AG20443 (cell line): ENCODE measurements around the gene SPX.

Experiments used
- DNase-seq: peaks from one replicate; pipeline ENCODE4 v3.0.0; 2012; ENCODE audit warnings: low spot score, mixed read lengths

SPX gene

GRCh38 chr12:21538061-21538653 lies 12.1 kb downstream of the SPX start:
- DNase-seq = no peak

- no peak for DNase-seq
These were observed 13.7 kb downstream of the SPX start for GRCh38 chr12:21539797-21540196.

GRCh38 chr12:21541773-21542172 lies 15.7 kb downstream of the SPX start:
- no peak for DNase-seq

GRCh38 chr12:21542403-21542802 lies 16.3 kb downstream of the SPX start:
- DNase-seq = no peak

GRCh38 chr12:21543151-21543550 lies 17.1 kb downstream of the SPX start:
- DNase-seq = no peak

DNA sequence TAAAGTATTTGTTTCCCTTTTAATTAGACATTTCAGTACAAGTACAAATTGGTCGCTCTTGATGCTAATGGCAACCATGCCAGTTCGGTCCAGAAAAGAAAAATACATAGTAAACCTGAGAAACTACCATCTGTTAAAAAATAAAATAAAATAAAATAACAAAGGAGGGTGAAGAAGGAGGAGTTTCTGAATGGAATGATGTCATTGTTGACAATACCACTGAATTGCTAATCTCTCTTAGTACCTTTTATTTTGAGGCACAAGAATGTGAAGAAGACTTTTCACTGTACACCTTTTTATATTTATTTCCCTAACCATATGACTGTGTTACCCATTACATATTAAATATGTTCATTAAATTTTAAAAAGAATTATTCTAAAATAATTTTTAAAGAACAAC lies 19.5 kb downstream of the SPX start:
- DNase-seq = no peak

DNA sequence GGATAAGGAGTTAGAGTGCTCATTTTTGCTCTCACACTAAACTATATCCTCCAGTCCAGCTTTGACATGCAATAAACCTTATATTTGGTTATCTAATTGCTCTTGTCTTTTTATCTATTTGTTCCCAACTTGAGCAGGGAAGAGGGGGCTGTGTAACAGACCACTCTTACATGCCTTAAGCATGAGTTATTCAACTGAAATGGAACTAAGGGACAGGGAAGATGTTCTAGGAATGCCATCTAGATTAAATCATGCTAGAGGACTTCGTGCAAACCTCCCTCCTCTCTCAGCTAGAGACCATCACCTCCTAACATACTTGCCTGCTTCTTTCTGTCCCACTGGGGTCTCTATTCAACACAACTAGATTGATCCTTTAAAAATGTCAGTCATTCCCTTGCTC lies 20.6 kb downstream of the SPX start:
- DNase-seq = no peak

DNA sequence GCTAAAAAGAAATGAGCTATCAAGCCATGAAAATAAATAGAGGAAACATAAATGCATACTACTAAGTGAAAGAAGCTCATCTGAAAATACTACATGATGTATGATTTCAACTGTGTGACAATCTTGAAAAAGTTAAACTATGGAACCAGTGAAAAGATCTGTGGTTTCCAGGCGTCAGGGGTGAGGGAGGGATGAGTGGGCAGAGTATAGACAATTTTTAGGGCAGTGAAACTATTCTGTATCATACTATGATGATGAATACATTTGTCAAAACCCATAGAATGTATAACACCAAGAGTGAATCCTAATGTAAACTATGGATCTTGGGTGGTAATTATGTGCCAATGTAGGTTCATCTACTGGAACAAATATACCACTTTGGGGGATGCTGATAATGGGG lies 21.3 kb downstream of the SPX start:
- no peak for DNase-seq

DNA sequence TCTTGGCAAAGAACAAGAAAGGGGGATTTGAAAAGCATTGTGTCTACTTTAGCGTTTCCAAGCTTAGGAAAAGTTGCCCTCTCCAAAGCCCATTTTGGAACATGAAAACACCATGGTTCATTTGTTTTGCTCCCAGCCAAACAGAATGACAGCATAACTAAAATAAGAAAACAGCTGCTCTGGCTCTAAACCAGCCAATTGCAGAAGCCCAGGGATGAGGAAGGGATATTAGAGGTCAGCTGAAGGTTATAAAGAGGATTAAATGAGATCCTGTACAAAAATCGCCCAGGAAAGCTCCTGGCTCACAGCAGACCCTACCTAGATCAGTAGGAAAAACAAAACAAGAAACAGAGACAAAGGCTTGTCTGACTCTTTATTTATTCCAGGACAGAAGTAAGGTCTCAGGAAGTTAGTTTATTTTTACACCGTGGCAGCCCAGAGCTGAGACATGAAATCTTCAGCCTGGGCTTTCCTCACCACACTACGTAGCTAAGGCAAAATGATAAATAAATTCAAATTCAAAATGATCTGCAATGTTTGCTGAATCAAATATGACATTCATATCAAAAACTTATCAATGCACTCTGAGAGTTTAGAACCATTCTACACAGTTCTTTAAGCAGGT lies 25.9 kb downstream of the SPX start:
- no peak for DNase-seq

DNA sequence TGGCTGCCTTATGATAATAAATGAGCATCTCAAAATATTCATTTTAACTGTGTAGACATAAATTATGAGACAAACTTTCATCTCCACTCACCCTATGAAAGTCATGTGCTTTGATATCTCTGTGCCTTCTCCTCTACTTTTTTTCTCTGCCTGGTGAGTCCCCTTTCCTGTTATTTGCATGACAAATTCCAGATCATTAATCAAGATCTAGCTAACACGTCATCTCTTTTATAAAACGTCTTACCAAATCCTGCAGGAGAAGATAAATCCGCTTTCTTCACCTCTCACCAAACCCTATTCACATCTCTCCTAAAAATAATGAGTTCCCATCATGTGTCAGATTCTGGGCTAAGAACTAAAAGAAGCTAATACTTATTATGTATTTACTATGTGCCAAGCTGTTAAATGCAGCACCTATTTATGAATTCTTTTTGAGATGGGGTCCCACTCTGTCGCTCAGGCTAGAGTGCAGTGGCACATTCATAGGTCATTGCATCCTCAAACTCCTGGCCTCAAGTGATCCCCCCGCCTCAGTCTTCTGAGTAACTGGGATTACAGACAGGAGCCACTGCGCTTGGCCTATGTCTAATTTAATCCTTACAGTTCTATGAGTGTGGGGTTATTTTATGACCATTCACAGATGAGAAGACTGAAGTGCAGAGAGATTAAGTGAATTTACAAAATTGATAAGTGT lies 26.7 kb downstream of the SPX start:
- DNase-seq = no peak

DNA sequence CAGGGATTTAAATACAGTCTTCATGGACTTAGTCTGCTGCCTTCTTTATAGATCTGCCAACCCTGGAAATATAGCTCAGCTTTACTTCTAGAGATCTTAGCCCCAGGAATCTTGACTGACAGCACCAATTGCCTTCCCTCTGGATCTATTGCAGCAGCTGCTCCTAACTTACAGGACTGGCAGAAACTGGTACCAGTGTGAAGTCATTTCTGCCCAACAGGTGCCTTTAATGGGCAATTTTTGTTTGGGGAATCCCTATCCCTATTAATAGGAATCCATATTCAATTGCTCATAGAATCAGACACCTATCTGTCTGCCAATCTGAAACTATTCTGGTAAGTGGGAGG lies 27.2 kb downstream of the SPX start:
- DNase-seq = no peak

- DNase-seq = no peak
These were observed 32.1 kb downstream of the SPX start for GRCh38 chr12:21558100-21558679.

DNA sequence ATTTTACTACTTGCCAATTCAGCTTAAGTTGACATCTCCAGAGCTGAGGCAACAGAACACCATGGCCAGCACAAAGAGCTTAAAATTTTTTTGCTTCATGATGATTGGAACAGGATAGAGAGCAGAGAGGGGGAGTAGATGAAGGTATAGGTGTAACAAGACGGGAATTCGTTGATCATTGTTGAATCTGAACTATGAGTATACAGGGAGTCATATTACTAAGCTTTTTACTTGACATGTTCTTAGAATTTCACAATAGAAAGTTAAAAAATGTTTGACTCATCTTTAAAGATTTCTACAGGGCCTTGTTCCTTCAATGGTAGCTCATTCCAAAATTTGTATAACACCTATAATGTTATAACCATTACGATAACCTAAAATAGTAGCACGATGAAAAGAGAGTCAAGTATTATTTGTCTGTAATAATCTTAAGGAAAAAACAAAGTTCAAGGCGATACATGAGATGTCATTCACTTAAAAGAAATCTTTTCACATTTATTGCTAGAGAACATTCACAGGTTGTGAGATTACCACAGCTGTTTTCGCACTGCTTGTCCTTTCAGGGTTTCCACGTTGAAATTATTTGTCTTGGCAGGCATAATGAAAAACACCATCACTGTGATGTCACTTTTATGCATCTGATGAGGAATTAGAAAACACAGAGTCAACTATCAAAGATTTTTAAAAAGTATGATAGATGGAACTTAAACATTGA lies 33.9 kb downstream of the SPX start:
- no peak for DNase-seq

DNA sequence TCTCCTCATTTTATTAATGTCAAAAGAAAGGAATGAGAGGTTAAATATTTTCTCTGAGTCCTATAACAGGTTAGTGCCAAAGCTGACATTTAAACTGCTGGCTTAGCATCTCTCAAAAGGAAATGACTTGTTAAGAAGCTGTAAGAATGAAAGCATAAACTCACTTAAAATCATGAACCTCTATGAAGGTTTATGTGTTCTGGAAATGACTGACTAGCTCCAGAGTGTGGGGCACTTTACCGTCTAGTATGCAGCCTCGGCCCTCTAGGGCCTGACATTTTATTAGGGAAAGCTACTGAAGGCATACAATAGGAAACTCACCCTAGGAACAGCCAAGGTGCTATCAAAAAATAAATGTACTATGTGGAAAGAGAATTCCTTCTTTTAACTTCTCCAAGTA lies 35.1 kb downstream of the SPX start:
- no peak for DNase-seq

GRCh38 chr12:21562859-21563258 lies 36.8 kb downstream of the SPX start:
- DNase-seq = no peak

- DNase-seq = no peak
These were observed 40.3 kb downstream of the SPX start for GRCh38 chr12:21566223-21566906.

DNA sequence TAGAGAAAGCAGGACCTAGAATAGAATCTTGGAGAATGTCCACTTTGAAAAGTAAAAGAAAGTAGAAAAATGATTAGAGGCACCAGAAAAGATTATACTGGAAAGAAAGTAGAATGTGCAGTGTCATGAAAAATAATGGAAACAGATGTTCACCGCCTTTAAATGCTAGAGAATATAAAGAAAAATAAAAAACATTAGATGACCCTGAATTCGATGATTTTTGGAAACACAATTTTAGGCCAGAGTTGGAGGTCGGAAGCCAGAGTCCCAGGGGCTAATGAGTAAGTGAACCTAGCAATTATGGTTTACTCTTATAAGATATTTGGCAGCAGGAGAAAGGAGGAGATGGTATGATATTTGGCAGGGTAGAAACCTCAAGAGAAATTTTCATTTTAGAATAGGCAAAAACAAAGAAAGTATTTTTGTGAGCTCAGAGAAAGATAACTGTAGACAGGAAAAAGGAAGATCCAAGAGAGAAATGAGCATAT lies 40.9 kb downstream of the SPX start:
- no peak for DNase-seq

DNA sequence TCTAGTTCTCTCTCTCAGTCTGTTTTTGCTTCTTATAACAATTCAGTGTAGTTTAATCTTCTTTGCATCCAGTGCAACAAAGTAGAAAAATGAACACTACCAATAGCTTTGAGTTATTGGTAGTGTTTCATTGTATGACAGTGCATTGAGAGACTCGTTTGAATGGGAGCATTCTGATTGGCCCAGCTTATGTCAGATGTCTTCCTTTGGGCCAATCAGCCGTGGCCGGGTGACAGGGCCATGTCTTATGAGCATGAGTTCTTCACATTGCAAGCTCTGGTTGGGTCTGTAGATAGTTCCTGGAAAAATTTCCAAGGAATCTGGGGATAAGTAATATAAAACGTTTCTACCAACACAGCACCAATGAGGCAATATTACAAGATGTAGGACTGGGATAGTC lies 42.0 kb downstream of the SPX start:
- DNase-seq = no peak

DNA sequence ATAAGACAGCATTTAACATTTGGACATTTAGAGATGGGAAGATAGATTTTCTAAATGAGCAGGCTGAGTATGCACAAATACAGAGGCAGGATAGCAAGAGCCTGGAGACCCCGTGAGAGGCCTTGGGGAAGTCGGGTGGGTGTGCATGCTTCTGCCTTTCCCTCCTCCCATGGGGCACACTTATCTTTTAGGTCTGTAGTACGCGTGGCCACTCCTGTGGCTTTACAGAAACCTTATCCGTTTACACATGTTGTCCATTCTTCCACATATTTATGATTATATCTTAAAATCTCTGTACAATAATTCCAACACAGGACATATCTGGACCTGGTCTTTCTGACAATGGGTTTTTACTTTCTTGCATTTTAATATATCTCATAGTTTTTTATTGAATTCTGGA lies 45.0 kb downstream of the SPX start:
- no peak for DNase-seq

- DNase-seq = no peak
These were observed 47.8 kb downstream of the SPX start for GRCh38 chr12:21573733-21574358.

DNA sequence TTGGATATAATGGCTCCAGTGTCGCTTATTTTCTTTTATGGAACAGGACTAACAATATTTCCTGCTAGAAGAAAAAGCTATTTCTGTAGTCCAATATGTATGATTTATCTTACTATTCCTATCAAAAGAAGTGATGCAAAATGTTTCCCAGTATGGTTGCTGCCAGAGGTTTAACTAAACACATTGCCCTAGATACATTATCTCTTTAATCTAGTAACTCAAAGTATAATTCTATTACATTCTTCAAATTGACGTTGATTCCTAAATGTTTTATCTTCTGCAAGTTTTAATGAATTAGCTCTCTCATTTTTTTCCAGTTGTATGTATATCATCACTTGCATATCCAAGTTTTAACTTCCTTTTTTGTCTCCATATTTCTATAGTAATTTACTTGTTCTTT lies 50.3 kb downstream of the SPX start:
- DNase-seq = no peak

- DNase-seq = no peak
These were observed 51.4 kb downstream of the SPX start for GRCh38 chr12:21577516-21577915.
